Measurements from ENCODE around the gene BBS9. TPM values are rescaled to one million over a fixed set of nuclear protein-coding genes. Genes with fewer than 3 reads are reported as not detected.

BBS9 gene
- 10 to 100 TPM; 11.2 to 34.5 (median 20.4) TPM for total RNA-seq

DNA sequence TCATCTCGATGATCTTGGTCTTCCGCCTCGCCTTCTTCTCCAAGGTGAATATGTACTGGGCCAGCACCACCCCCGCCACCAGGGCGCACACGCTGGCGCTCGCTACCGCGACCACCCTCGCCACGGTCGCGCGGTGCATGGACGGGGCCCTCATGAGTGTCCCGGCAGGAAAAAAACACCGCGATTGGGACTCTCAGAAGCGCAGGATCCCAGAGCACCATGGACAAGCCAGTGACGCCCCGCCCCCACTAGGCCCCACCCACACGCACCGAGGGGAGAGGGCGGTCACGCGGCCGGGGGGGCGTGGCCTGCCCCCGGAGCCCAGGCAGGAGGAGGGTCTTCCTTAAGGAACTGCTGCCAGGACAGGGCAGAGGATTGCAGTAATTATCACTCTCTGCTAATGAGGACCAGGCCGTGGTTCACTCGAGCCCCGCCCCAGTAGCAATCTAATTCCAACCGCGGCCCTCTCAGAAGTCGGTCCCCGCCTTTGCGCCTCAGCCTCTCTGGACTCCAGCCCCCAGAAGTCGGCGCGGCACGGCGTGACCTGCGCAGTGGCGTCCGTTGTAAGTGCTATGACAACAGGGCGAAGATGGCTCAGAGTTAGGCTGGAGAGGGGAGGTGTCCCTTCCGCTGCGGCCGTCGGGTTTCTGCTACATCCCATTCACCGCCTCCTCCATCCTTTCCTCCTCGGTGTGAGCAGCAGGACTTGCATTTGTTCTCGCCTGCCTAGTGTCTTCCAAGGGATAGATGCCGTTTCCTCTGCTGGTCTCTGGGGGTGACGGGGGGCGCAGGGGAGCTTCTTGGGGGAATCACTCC is at the start of gene BBS9:
TSS of gene BBS9 (plus strand) at position 575 of the 816 bp plus-strand sequence. CDS start 16,689 bp downstream, outside the sequence.
- H3K4me1 ChIP-seq, result peaks cover 0 to 36% (median 3%) of the 10 kb centered on the region in 3 donors
- WGBS, 2 donors (ENCODE audit: low coverage in 1 of 2), result 0% methylated on average over 19 of the region's 57 CpGs; no CpG with 5 or more reads in 1 of the 2 donors
- H3K9me3 ChIP-seq, result no peaks in the 10 kb centered on the region
- peak; percentile 99 for ATAC-seq
- H3K36me3 ChIP-seq, result no peaks in the 10 kb centered on the region
- TF ChIP-seq POLR2A (IDR thresholded peaks at IDR 0.05) (peak; percentile 5 to 26), POLR2AphosphoS5 (IDR thresholded peaks at IDR 0.05) (peak; percentile 6), CTCF (IDR thresholded peaks at IDR 0.05) (peak in 1 of 4 experiments; percentile 5), EP300 (IDR thresholded peaks at IDR 0.05) (no peak)
- H3K27me3 ChIP-seq, result no peaks in the 10 kb centered on the region
- H3K4me3 ChIP-seq, result peak within 1 kb of the TSS; percentile 73 to 86
- peak within 1 kb of the TSS; percentile 57 to 94 (median 89) for H3K27ac ChIP-seq

DNA sequence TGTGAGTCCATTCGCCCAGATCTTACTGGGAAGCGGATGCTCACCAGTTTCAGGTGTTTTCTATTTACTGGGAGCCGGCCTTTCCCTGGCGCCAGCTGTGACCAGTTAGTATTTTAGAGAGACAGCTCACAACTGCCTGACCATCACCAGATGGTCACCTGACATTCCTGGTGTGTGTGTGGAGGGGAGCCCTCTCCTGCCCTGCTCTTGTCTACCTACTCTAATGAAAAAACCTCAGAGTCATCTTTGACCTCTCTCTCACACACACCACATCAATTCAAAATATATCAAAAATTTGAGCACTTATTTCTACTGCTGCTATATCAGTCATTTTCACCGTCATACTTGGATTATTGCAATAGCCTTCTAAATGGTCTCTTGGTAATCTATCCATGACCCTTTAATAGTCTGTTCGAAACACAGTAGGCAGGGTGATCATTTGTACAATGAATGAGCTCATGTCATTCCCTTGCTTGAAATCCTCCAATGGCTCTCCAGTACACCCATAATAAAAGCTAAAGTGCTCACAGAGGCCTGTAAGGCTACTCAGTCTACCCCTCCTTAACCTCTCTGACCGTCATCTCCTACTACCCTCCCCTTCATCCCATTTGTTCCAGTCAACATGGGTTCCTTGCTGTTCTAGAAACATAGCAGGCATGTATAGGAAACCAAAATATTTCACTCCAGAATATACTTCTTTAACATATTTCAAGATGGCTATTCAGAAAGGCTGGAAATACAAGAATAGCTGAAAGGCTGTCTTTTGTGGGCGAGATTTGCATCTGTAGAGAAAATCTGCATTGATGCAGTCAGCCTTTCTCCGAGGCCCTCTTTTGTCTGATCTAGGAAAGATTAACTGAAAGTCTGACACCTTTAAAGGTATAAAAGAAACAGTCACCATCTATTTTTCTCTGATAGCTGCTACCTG is 49.3 kb upstream of the BBS9 start:
- no peaks in the 10 kb centered on the region for H3K9me3 ChIP-seq
- H3K27ac ChIP-seq, result no peak overlapping the region
- TF ChIP-seq POLR2A (IDR thresholded peaks at IDR 0.05) (no peak), CTCF (IDR thresholded peaks at IDR 0.05) (no peak), EP300 (IDR thresholded peaks at IDR 0.05) (no peak), POLR2AphosphoS5 (IDR thresholded peaks at IDR 0.05) (no peak)
- WGBS, 2 donors (ENCODE audit: low coverage in 1 of 2), result 79 to 88% methylated on average over 3 to 8 of the region's 9 CpGs
- no peaks in the 10 kb centered on the region for H3K4me1 ChIP-seq
- H3K27me3 ChIP-seq, result no peaks in the 10 kb centered on the region
- no peak overlapping the region for H3K4me3 ChIP-seq
- ATAC-seq, result no peak
- H3K36me3 ChIP-seq, result no peaks in the 10 kb centered on the region

DNA sequence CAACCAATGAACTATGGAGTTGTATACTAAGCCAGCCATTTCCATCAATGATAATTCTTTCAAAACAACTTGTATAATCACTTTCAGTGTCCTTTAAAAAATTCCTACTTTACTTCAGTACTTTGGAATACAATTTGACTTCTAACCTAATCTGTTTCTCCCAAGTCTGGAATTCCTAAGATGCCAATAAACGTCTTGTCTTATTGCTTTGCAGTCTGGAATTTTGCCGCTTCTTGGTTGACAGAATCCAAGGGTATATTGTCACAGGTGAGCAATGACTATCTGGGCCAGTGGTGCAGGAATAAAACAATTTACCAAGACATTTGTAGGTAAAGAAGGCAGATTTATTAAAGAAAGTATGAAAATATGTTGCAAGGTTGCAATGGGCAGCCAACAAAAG is 42.0 kb upstream of the BBS9 start:
- Histone ChIP-seq H3K9me3 (no peaks in the 10 kb centered on the region), H3K27ac (no peak overlapping the region), H3K27me3 (no peaks in the 10 kb centered on the region), H3K36me3 (no peaks in the 10 kb centered on the region), H3K4me1 (no peaks in the 10 kb centered on the region), H3K4me3 (no peak overlapping the region)
- 8 to 70% methylated on average over 2 of the region's 2 CpGs for WGBS, 2 donors (ENCODE audit: low coverage in 1 of 2)
- no peak for ATAC-seq
- TF ChIP-seq EP300 (IDR thresholded peaks at IDR 0.05) (no peak), POLR2AphosphoS5 (IDR thresholded peaks at IDR 0.05) (no peak), POLR2A (IDR thresholded peaks at IDR 0.05) (no peak), CTCF (IDR thresholded peaks at IDR 0.05) (no peak)

DNA sequence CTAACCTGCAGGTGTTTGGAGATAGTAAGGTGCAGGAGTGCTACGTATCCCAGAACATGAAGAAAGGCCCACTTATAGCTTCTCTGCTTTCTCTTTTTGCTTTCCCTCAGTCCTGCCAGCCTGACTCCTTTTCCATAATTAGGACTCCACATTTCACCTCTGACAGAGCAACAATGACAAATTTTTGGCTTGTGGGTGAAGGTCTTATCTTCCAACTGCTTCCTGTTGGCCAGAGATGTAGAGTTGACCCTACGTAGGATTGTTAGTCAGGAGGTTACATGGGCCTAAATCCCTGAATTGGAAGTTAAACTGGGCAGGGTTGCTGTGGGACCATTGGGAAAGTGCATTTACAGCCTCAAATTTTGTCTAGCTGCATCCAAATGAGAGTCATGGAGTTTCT is 41.5 kb upstream of the BBS9 start:
- H3K4me3 ChIP-seq, result no peak overlapping the region
- no peaks in the 10 kb centered on the region for H3K9me3 ChIP-seq
- no peaks in the 10 kb centered on the region for H3K27me3 ChIP-seq
- ATAC-seq, result no peak
- WGBS, 2 donors (ENCODE audit: low coverage in 1 of 2), result 87 to 88% methylated on average over 1 to 2 of the region's 2 CpGs
- TF ChIP-seq EP300 (IDR thresholded peaks at IDR 0.05) (no peak), POLR2A (IDR thresholded peaks at IDR 0.05) (no peak), CTCF (IDR thresholded peaks at IDR 0.05) (no peak), POLR2AphosphoS5 (IDR thresholded peaks at IDR 0.05) (no peak)
- H3K36me3 ChIP-seq, result peaks cover 0 to 1% of the 10 kb centered on the region in 2 donors
- no peaks in the 10 kb centered on the region for H3K4me1 ChIP-seq
- no peak overlapping the region for H3K27ac ChIP-seq

Data from gastroesophageal sphincter (tissue), 4 donors.